Small intestine (tissue), 7 donors: ENCODE results near the gene MYO15B. TPM values are rescaled to one million over a fixed set of nuclear protein-coding genes. Genes with fewer than 3 reads are reported as not detected.

ENCODE experiments used
- DNase-seq, 2 donors: peaks; one replicate each; pipeline versions ENCODE4 v3.0.0 to v3.0.0-alpha.2; 2013
- FAIRE-seq: peaks from 2 replicates; lab custom pipeline; 2012; peaks lifted over from hg19 to GRCh38; lab: Jason Lieb, UNC
- H3K27ac ChIP-seq, 3 donors: one replicate each; pipeline ENCODE4 v1.5.1; 2013; ENCODE audit warnings: low read length in 2 of 3, mild to moderate bottlenecking in 2 of 3, control low read depth in 1 of 3, inconsistent platforms in 1 of 3, low read depth in 1 of 3, moderate library complexity in 1 of 3
- H3K27me3 ChIP-seq, 3 donors: one replicate each; pipeline ENCODE4 v1.6.1; 2013; ENCODE audit warnings: low read length in 3 of 3, inconsistent platforms in 1 of 3; ENCODE audit not compliant: control insufficient read depth in 3 of 3, insufficient read depth in 3 of 3
- H3K36me3 ChIP-seq, 3 donors: one replicate each; pipeline ENCODE4 v1.6.1; 2013; ENCODE audit warnings: low read length in 3 of 3, inconsistent platforms in 1 of 3, low read depth in 1 of 3, mild to moderate bottlenecking in 1 of 3, moderate library complexity in 1 of 3; ENCODE audit not compliant: control insufficient read depth in 3 of 3, insufficient read depth in 2 of 3
- H3K4me1 ChIP-seq, 3 donors: one replicate each; pipeline ENCODE4 v1.6.1; 2013; ENCODE audit warnings: low read length in 2 of 3, inconsistent platforms in 1 of 3, low read depth in 1 of 3, mild to moderate bottlenecking in 1 of 3, moderate library complexity in 1 of 3; ENCODE audit not compliant: control insufficient read depth in 3 of 3, insufficient read depth in 2 of 3
- H3K4me3 ChIP-seq, 3 donors: one replicate each; pipeline ENCODE4 v1.5.1; 2013; ENCODE audit warnings: low read length in 3 of 3, control low read depth in 1 of 3, inconsistent platforms in 1 of 3, low read depth in 1 of 3, mild to moderate bottlenecking in 1 of 3, moderate library complexity in 1 of 3
- H3K9me3 ChIP-seq, 2 donors: one replicate each; pipeline ENCODE4 v1.6.1; 2013; ENCODE audit warnings: low read depth in 1 of 2, low read length in 1 of 2; ENCODE audit not compliant: control insufficient read depth in 2 of 2, insufficient read depth in 1 of 2
- WGBS, 3 donors: extraction: QIAGEN DNeasy Blood & Tissue Kit; methylation state at CpG; one replicate each; pipeline ENCODE4 v1.1.7; 2013; 5-methylcytosine and 5-hydroxymethylcytosine counted together
- polyA plus RNA-seq, 4 donors: library from polyadenylated mRNA; stranded (reverse) in 3 of 4; unstranded in 1 of 4; fragments of 200-250 nt in 3 of 4; fragments of 120-200 nt in 1 of 4; gene quantifications; one replicate each; pipeline versions ENCODE4 v1.2.1 to v1.2.3, GENCODE V29; 2013
- donor health status: healthy with polysubstance abuse.
- donor health status: control.
- donor health status: control.
- donor health status: Bipolar disorder and iron deficiency.
- donor health status: healthy.

Gene MYO15B
- polyA plus RNA-seq, 4 donors: 279 to 3,618 (median 1,437) TPM

DNA sequence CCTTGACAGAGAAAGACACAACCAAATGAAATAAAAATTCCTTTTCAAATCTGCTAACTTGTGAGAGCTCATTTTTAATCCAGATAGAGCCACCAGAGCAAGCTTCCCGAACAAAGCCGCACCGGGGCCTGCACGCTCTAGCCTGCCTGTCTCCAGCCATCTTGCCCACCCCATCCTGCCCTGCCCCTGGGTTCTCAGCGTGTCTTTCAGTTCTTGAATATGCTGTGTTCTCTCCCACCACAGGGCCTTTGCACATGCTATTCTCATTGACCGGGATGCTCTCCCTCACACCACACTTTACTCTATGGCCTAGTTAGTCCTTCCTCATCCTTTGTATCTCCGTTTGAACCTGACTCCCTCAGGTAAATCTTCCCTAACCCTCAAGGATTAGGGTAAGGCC is 60.3 kb downstream of the MYO15B start:
- WGBS, 3 donors: 96 to 98% (median 98%) methylated on average over 7 of the region's 7 CpGs
- Histone ChIP-seq H3K36me3 (peaks cover 1 to 73% (median 13%) of the 10 kb centered on the region in 3 donors), H3K27me3 (no peaks in the 10 kb centered on the region), H3K27ac (peak overlapping the region in 1 of 3 donors; percentile 95), H3K4me3 (no peak overlapping the region), H3K4me1 (peaks cover 2 to 38% (median 4%) of the 10 kb centered on the region in 3 donors), H3K9me3 (no peaks in the 10 kb centered on the region)
- DNase-seq (no peak), FAIRE-seq (no peak)

GRCh38 chr17:75649687-75650086 is 62.1 kb downstream of the MYO15B start:
- Histone ChIP-seq H3K9me3 (no peaks in the 10 kb centered on the region), H3K4me1 (peaks cover 2 to 30% (median 4%) of the 10 kb centered on the region in 3 donors), H3K36me3 (peaks cover 1 to 66% (median 13%) of the 10 kb centered on the region in 3 donors), H3K4me3 (no peak overlapping the region), H3K27me3 (no peaks in the 10 kb centered on the region), H3K27ac (no peak overlapping the region)
- DNase-seq (no peak), FAIRE-seq (no peak)
- 95 to 97% (median 96%) methylated on average over 6 of the region's 6 CpGs for WGBS, 3 donors

DNA sequence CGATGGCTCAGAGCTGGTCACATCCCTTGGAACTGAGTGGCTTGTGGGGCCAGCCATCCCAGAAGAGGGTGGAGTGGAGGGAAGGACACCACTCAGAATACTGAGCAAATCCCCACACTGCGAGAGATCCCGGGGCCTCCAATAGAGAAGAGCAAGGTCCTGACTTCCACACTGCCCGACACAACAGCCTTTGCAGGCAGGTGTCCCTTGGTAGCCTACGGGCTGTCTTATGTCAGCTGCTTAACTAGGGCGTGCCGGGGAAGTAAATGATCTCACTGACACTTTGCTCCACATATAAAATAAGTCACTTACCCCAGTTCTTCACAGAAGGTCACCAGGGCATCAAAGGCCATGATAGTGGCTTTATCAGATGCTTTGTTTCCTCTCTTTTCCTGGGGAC is 63.3 kb downstream of the MYO15B start:
- Histone ChIP-seq H3K27me3 (no peaks in the 10 kb centered on the region), H3K9me3 (no peaks in the 10 kb centered on the region), H3K4me1 (peaks cover 0 to 18% (median 3%) of the 10 kb centered on the region in 3 donors), H3K36me3 (peaks cover 1 to 75% (median 13%) of the 10 kb centered on the region in 3 donors), H3K27ac (no peak overlapping the region), H3K4me3 (no peak overlapping the region)
- 75 to 92% (median 82%) methylated on average over 7 of the region's 7 CpGs for WGBS, 3 donors
- FAIRE-seq: no peak
- DNase-seq: no peak

- DNase-seq (no peak), FAIRE-seq (no peak)
- 92 to 96% (median 94%) methylated on average over 5 of the region's 5 CpGs for WGBS, 3 donors
- Histone ChIP-seq H3K27ac (no peak overlapping the region), H3K4me1 (peaks cover 0 to 4% (median 0%) of the 10 kb centered on the region in 3 donors), H3K27me3 (no peaks in the 10 kb centered on the region), H3K9me3 (no peaks in the 10 kb centered on the region), H3K4me3 (no peak overlapping the region), H3K36me3 (peaks cover 1 to 83% (median 13%) of the 10 kb centered on the region in 3 donors)
Measured at GRCh38 chr17:75652341-75652740, 64.7 kb downstream of the MYO15B start.

DNA sequence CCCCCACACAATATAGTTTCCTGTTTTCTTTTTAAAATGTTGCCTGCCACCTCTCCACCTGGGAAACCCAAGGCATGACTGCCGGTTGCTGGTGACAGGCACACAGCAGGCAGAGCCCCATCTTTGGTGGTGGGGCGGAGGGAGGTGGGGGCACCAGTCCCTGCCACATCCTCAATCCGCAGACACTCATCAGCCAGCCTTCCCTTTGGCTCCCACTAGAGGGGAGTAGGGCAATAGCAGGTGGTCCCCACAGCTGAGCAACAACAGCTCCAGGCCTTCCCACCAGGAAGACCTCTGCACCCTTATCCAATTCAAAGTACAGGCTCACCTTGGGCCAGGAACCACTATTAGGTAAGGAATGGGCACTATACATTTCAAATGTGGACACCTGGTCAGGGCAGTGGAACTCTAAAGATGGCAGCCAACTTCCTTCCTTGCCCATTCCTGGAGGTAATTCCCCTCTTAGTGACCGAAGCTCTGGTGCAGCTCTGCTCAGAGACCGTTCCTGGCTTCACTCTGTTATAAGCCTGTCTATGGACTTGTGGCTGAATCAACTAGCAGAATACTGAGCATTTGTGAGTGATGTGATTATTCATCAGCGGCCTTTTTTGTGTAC is 65.4 kb downstream of the MYO15B start:
- DNase-seq (peak in 1 of 2 donors; percentile 59), FAIRE-seq (no peak)
- Histone ChIP-seq H3K4me1 (no peaks in the 10 kb centered on the region), H3K36me3 (peaks cover 1 to 80% (median 13%) of the 10 kb centered on the region in 3 donors), H3K9me3 (no peaks in the 10 kb centered on the region), H3K27me3 (no peaks in the 10 kb centered on the region), H3K4me3 (no peak overlapping the region), H3K27ac (no peak overlapping the region)
- 70 to 85% (median 81%) methylated on average over 6 of the region's 6 CpGs for WGBS, 3 donors

GRCh38 chr17:75654176-75654575 is 66.6 kb downstream of the MYO15B start:
- DNase-seq (peak in 1 of 2 donors; percentile 48), FAIRE-seq (no peak)
- H3K27ac ChIP-seq: no peak overlapping the region

DNA sequence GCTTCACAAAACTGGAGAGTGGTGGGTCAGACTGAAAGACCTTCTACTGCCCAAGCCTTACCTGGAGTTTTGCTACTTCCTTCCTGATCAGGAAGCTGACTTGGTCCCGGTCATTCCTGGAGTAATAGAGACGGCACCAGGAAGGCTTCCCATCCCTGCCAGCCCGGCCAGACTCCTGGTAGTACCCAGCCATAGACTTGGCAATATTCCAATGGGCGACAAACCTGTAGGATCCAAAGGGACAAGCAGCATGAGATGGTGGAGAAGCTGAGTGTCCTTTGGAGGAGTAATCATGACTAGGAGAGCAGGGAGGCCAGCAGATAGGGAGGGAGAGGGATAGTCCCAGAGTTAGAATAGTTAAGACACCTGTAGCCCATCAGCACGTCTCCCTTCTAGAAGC is 70.6 kb downstream of the MYO15B start:
- no peak overlapping the region for H3K4me3 ChIP-seq
- H3K36me3 ChIP-seq: peaks cover 0 to 69% (median 0%) of the 10 kb centered on the region in 3 donors
- WGBS, 3 donors: 82 to 88% (median 86%) methylated on average over 5 of the region's 5 CpGs
- no peak for DNase-seq
- H3K4me1 ChIP-seq: no peaks in the 10 kb centered on the region
- no peaks in the 10 kb centered on the region for H3K9me3 ChIP-seq
- H3K27me3 ChIP-seq: no peaks in the 10 kb centered on the region
- H3K27ac ChIP-seq: no peak overlapping the region
- no peak for FAIRE-seq

More at GRCh38 chr17:75654176-75654575, 66.6 kb downstream of the MYO15B start:
- Histone ChIP-seq H3K4me1 (no peaks in the 10 kb centered on the region), H3K27me3 (no peaks in the 10 kb centered on the region), H3K9me3 (no peaks in the 10 kb centered on the region), H3K36me3 (peaks cover 1 to 75% (median 13%) of the 10 kb centered on the region in 3 donors), H3K4me3 (no peak overlapping the region)
- WGBS, 3 donors: 19 to 42% (median 23%) methylated on average over 2 of the region's 2 CpGs

- H3K27me3 ChIP-seq: no peaks in the 10 kb centered on the region
- WGBS, 3 donors: 94 to 98% (median 98%) methylated on average over 4 of the region's 4 CpGs
- H3K4me3 ChIP-seq: no peak overlapping the region
- no peak overlapping the region for H3K27ac ChIP-seq
- DNase-seq: no peak
- H3K4me1 ChIP-seq: peaks cover 0 to 8% (median 5%) of the 10 kb centered on the region in 3 donors
- no peak for FAIRE-seq
- H3K9me3 ChIP-seq: no peaks in the 10 kb centered on the region
- peaks cover 0 to 60% (median 2%) of the 10 kb centered on the region in 3 donors for H3K36me3 ChIP-seq
Measured at GRCh38 chr17:75661531-75661930, 73.9 kb downstream of the MYO15B start.
